ENCODE measurements around the gene KBTBD8.

Gene KBTBD8

GRCh38 chr3:67044955-67045354, 46.8 kb downstream of the KBTBD8 start:
- DNase-seq: no peak

GRCh38 chr3:67045711-67046465, 47.8 kb downstream of the KBTBD8 start:
- no peak for DNase-seq

GRCh38 chr3:67047051-67047450, 48.9 kb downstream of the KBTBD8 start:
- no peak for DNase-seq

- no peak for DNase-seq
Measured at GRCh38 chr3:67048067-67048714, 50.1 kb downstream of the KBTBD8 start.

GRCh38 chr3:67048715-67049074, 50.6 kb downstream of the KBTBD8 start:
- no peak for DNase-seq

- DNase-seq: no peak
Measured at GRCh38 chr3:67059443-67059842, 61.3 kb downstream of the KBTBD8 start.

All from activated CD4-positive, alpha-beta T cell treated with anti-CD3 and anti-CD28 coated beads, Interleukin-2, amount 50 U/mL, for 48 hours (primary cell).